BJ (cell line): ENCODE data around the gene MSN. TPM values are rescaled to one million over a fixed set of nuclear protein-coding genes. Genes with fewer than 3 reads are reported as not detected.

Experiments used
- CTCF ChIA-PET: fragments of 350-600 bp; formaldehyde crosslinking; extraction: SDS; loops from one replicate; lab custom pipeline; 2021; ENCODE audit warnings: antibody characterized with exemption, inconsistent platforms; lab: Yijun Ruan, JAX
- POLR2A ChIA-PET: fragments of 300-600 bp; sonication (Branson Sonifier 250); formaldehyde crosslinking; extraction: SDS; loops from one replicate; lab custom pipeline; 2021; ENCODE audit warnings: antibody characterized with exemption; lab: Charles Lee
- DNase-seq: peaks from one replicate; pipeline ENCODE4 v3.0.0-alpha.2; 2011; ENCODE audit warnings: low read depth
- H3K27me3 ChIP-seq: 2 replicates; pipeline ENCODE4 v1.6.0; 2011; ENCODE audit warnings: low read length; ENCODE audit not compliant: control insufficient read depth, insufficient read depth
- H3K36me3 ChIP-seq: 2 replicates; pipeline ENCODE4 v1.5.1; 2011; ENCODE audit warnings: low read length; ENCODE audit not compliant: control insufficient read depth, insufficient read depth
- H3K4me3 ChIP-seq: 2 replicates; pipeline ENCODE4 v1.5.1; 2011; ENCODE audit warnings: low read depth, mild to moderate bottlenecking, control low read depth, low read length
- CTCF ChIP-seq: IDR thresholded peaks from 2 replicates; pipeline ENCODE4 v1.5.1; 2011; ENCODE audit warnings: low read depth, mild to moderate bottlenecking, control low read depth, inconsistent platforms, low read length, moderate library complexity; ENCODE audit not compliant: insufficient read depth
- polyA plus RNA-seq: library from polyadenylated mRNA; depleted of rRNA; stranded (reverse); fragments of >200 nt; gene quantifications from 2 replicates; pipeline ENCODE4 v1.2.3, GENCODE V29; 2011

MSN gene
- polyA plus RNA-seq, 1 experiment: 494 TPM

DNA sequence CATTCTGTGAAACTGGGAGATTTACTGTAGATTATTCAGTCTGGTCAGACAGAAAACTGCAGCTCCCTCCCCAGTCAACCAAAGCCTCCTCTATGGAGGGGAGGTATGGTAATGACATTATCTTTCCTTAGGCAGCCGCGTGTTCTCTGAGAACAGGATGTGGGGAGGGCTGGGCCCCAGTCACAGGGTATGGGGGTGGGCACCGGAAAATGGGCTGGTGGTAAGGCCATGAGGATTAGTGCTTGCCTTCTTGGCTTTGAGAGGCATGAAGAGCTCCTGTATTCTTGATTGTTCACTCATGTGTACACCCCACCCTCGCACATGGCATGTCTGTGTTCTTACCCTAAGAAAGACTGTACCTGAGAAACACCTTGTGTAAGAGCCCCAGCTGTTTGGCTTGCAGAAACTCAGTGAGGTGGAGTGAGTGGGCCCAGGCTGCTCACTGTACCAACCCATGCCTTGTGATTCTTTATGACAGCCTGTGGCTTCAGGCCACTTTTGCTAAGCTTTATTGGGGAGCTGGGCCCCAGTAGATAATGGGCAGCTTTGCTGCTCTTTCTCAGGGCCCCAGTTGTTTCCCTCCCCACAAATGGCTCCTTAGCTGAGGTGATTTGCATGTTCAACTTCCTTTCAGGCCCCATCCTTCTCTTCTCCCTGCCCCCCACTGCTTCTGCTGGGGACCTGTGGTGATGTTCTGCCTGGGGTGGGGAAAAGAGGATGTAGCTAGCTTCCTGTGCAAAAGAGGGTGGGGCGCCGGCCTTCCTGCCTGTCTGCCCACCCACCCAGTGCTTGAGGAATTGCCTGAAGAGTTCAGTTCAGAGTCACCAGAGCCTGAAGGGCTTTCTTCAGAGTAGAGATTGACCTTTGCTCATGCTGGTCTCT is 30.7 kb downstream of the MSN start:
- ChIA-PET CTCF (interaction anchor here (1.0 to 1.1 kb wide), 2 partner anchors 29 to 104 kb away, joined by 3 read pairs; no protein-coding TSS in a partner anchor), POLR2A (no interaction called here)
- Histone ChIP-seq H3K36me3 (no peaks in the 10 kb centered on the region), H3K27me3 (no peaks in the 10 kb centered on the region), H3K4me3 (no peak overlapping the region)
- DNase-seq: no peak
- TF ChIP-seq CTCF: no peak

- no peak for DNase-seq
- CTCF ChIA-PET: interaction anchor here (1.4 kb wide), 1 partner anchor 106 kb away, joined by 7 read pairs; no protein-coding TSS in a partner anchor
- TF ChIP-seq CTCF: no peak
- Histone ChIP-seq H3K27me3 (no peaks in the 10 kb centered on the region), H3K36me3 (no peaks in the 10 kb centered on the region), H3K4me3 (no peak overlapping the region)
- POLR2A ChIA-PET: no interaction called here
Observed at GRCh38 chrX:65702956-65703355, 35.5 kb downstream of the MSN start.

DNA sequence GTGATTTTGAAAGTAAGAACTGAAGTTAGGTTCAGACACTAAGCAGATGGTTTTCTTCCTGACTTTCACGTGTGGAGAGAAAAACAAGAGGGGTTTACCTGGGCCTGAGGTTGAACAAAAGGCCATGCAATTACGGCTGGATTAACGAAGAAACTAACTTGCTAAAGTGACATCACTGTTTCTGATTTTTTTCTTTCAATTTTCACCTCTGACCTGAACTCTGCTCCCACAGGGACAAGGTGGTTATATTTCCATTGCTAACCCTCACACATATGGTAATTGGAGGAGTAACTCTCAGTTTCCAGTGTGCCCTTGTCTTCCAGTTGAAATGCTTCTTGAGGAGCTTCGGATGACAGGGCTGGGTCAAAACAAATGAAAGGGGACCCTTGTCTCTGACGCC is 38.0 kb downstream of the MSN start:
- H3K4me3 ChIP-seq: no peak overlapping the region
- ChIA-PET POLR2A (interaction anchor here (1.0 kb wide), 1 partner anchor 37 kb away, joined by 3 read pairs; no protein-coding TSS in a partner anchor), CTCF (interaction anchor here (1.8 kb wide), 1 partner anchor 109 kb away, joined by 8 read pairs; no protein-coding TSS in a partner anchor)
- DNase-seq: no peak
- H3K36me3 ChIP-seq: peaks cover 1% of the 10 kb centered on the region; the same call in 1 of the 2 replicates
- TF ChIP-seq CTCF: no peak
- H3K27me3 ChIP-seq: no peaks in the 10 kb centered on the region

GRCh38 chrX:65706041-65706828 is 38.8 kb downstream of the MSN start:
- no peak for DNase-seq
- Histone ChIP-seq H3K4me3 (no peak overlapping the region), H3K36me3 (peaks cover 1% of the 10 kb centered on the region; the same call in 1 of the 2 replicates), H3K27me3 (no peaks in the 10 kb centered on the region)
- TF ChIP-seq CTCF: no peak
- ChIA-PET POLR2A (interaction anchor here (1.0 kb wide), 1 partner anchor 37 kb away, joined by 3 read pairs; no protein-coding TSS in a partner anchor), CTCF (interaction anchor here (0.8 to 1.8 kb wide), 2 partner anchors 106 to 110 kb away, joined by 3 to 8 read pairs; no protein-coding TSS in a partner anchor)
